MM.1S (cell line): ENCODE data around the gene GRIA4.

Source experiments
- EZH2 ChIP-seq: fragments of 300-600 bp; sonication (generic); optimal IDR thresholded peaks from 2 replicates; pipeline ENCODE3; 2017; ENCODE audit warnings: low read depth, mild to moderate bottlenecking, antibody characterized with exemption, low read length, mixed read lengths
- TF ChIP-seq, protein P1 (sequence below): fragments of 300-600 bp; sonication (generic); IDR thresholded peaks from 2 replicates; pipeline ENCODE4 v1.5.1; 2016; ENCODE audit warnings: antibody characterized with exemption, low read length, mixed read lengths

DNA sequence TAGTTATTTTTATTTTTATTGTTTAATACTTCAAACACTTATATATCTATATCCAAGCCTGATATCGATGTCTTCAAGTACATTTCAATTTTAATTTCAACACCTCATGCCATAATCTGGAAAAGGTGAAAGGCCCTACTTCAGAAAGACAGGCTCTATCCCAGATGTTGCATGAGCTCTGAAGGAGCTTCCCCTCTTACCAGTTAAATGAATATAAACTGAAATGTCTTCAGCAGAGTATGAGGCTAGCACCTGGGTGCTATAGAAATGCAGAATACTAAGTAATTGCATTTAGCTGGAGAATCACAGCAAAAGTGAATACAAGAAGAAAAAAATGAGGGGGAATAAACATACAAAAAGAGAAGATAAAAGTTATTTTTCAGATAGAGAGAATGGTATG lies 11.5 kb upstream of the GRIA4 start:
- TF ChIP-seq, protein P1, sequence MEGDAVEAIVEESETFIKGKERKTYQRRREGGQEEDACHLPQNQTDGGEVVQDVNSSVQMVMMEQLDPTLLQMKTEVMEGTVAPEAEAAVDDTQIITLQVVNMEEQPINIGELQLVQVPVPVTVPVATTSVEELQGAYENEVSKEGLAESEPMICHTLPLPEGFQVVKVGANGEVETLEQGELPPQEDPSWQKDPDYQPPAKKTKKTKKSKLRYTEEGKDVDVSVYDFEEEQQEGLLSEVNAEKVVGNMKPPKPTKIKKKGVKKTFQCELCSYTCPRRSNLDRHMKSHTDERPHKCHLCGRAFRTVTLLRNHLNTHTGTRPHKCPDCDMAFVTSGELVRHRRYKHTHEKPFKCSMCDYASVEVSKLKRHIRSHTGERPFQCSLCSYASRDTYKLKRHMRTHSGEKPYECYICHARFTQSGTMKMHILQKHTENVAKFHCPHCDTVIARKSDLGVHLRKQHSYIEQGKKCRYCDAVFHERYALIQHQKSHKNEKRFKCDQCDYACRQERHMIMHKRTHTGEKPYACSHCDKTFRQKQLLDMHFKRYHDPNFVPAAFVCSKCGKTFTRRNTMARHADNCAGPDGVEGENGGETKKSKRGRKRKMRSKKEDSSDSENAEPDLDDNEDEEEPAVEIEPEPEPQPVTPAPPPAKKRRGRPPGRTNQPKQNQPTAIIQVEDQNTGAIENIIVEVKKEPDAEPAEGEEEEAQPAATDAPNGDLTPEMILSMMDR = no peak
- TF ChIP-seq EZH2 = no peak
